SK-N-SH treated with all-trans-retinoic acid at 6 μM for 48 hours (cell line): ENCODE results near the gene PAQR6.

ENCODE experiments used
- CSDC2 ChIP-seq: fragments of 250-450 bp; sonication (Bioruptor Pico); IDR thresholded peaks from 2 replicates; pipeline ENCODE4 v1.5.0; 2020; ENCODE audit warnings: mild to moderate bottlenecking, moderate library complexity
- OSR1 ChIP-seq: fragments of 250-450 bp; sonication (Bioruptor Pico); IDR thresholded peaks from 2 replicates; pipeline ENCODE4 v1.8.0; 2022; ENCODE audit warnings: moderate library complexity, mild to moderate bottlenecking, inconsistent platforms
- RARB ChIP-seq: fragments of 250-450 bp; sonication (Bioruptor Pico); IDR thresholded peaks from 2 replicates; pipeline ENCODE4 v1.8.0; 2021; ENCODE audit warnings: mild to moderate bottlenecking, moderate library complexity
- SNAI2 ChIP-seq: fragments of 250-450 bp; sonication (Bioruptor Pico); IDR thresholded peaks from 2 replicates; pipeline ENCODE4 v1.5.0; 2020; ENCODE audit warnings: mild to moderate bottlenecking, moderate library complexity
- ZFP30 ChIP-seq: fragments of 450-650 bp; formaldehyde crosslinking; IDR thresholded peaks from 2 replicates; pipeline ENCODE4 v1.5.0; 2022; ENCODE audit warnings: mild to moderate bottlenecking, moderate library complexity
- ZNF565 ChIP-seq: fragments of 450-650 bp; formaldehyde crosslinking; conservative IDR thresholded peaks from 2 replicates; pipeline ENCODE4 v1.5.0; 2020; ENCODE audit warnings: low read depth, mild to moderate bottlenecking, moderate library complexity
- TF ChIP-seq, protein P1 (sequence below): fragments of 250-450 bp; sonication (Bioruptor Pico); IDR thresholded peaks from 2 replicates; pipeline ENCODE4 v1.8.0; 2020; ENCODE audit warnings: mild to moderate bottlenecking, moderate library complexity, borderline replicate concordance
- TF ChIP-seq, protein P2 (sequence below): fragments of 250-450 bp; sonication (Bioruptor Pico); IDR thresholded peaks from 2 replicates; pipeline ENCODE4 v1.8.0; 2021; ENCODE audit warnings: low read depth, mild to moderate bottlenecking, moderate library complexity, borderline replicate concordance
- TF ChIP-seq, protein P3 (sequence below): fragments of 250-450 bp; sonication (Bioruptor Pico); IDR thresholded peaks from 2 replicates; pipeline ENCODE4 v1.5.0; 2020; ENCODE audit warnings: mild to moderate bottlenecking, moderate library complexity

DNA sequence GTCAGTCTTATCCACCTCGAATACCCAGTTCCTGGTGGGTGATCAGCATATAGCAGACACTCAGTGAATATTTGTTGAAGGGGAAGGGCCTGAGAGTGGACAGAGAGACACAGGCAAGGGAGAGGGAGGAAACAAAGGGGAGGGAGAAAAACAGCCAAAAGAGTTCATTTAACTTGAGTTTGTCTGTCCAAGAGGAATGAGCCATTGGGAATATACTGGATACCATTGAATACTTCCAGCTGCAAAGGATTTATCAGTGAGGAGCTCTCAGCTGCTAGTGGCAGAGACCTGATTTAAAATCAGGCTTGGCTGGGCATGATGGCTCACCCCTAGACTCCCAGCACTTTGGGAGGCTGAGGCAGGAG lies 17.4 kb downstream of the PAQR6 start:
- TF ChIP-seq, protein P1, sequence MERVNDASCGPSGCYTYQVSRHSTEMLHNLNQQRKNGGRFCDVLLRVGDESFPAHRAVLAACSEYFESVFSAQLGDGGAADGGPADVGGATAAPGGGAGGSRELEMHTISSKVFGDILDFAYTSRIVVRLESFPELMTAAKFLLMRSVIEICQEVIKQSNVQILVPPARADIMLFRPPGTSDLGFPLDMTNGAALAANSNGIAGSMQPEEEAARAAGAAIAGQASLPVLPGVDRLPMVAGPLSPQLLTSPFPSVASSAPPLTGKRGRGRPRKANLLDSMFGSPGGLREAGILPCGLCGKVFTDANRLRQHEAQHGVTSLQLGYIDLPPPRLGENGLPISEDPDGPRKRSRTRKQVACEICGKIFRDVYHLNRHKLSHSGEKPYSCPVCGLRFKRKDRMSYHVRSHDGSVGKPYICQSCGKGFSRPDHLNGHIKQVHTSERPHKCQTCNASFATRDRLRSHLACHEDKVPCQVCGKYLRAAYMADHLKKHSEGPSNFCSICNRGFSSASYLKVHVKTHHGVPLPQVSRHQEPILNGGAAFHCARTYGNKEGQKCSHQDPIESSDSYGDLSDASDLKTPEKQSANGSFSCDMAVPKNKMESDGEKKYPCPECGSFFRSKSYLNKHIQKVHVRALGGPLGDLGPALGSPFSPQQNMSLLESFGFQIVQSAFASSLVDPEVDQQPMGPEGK (CRISPR knock-in tag), result no peak
- TF ChIP-seq OSR1 (CRISPR knock-in tag) (no peak), CSDC2 (CRISPR knock-in tag) (no peak), SNAI2 (no peak), RARB (no peak), ZNF565 (CRISPR knock-in tag) (no peak), ZFP30 (CRISPR knock-in tag) (no peak)
- TF ChIP-seq, protein P2, sequence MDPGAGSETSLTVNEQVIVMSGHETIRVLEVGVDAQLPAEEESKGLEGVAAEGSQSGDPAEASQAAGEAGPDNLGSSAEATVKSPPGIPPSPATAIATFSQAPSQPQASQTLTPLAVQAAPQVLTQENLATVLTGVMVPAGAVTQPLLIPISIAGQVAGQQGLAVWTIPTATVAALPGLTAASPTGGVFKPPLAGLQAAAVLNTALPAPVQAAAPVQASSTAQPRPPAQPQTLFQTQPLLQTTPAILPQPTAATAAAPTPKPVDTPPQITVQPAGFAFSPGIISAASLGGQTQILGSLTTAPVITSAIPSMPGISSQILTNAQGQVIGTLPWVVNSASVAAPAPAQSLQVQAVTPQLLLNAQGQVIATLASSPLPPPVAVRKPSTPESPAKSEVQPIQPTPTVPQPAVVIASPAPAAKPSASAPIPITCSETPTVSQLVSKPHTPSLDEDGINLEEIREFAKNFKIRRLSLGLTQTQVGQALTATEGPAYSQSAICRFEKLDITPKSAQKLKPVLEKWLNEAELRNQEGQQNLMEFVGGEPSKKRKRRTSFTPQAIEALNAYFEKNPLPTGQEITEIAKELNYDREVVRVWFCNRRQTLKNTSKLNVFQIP (CRISPR knock-in tag), result no peak
- TF ChIP-seq, protein P3, sequence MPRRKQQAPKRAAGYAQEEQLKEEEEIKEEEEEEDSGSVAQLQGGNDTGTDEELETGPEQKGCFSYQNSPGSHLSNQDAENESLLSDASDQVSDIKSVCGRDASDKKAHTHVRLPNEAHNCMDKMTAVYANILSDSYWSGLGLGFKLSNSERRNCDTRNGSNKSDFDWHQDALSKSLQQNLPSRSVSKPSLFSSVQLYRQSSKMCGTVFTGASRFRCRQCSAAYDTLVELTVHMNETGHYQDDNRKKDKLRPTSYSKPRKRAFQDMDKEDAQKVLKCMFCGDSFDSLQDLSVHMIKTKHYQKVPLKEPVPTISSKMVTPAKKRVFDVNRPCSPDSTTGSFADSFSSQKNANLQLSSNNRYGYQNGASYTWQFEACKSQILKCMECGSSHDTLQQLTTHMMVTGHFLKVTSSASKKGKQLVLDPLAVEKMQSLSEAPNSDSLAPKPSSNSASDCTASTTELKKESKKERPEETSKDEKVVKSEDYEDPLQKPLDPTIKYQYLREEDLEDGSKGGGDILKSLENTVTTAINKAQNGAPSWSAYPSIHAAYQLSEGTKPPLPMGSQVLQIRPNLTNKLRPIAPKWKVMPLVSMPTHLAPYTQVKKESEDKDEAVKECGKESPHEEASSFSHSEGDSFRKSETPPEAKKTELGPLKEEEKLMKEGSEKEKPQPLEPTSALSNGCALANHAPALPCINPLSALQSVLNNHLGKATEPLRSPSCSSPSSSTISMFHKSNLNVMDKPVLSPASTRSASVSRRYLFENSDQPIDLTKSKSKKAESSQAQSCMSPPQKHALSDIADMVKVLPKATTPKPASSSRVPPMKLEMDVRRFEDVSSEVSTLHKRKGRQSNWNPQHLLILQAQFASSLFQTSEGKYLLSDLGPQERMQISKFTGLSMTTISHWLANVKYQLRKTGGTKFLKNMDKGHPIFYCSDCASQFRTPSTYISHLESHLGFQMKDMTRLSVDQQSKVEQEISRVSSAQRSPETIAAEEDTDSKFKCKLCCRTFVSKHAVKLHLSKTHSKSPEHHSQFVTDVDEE, result no peak
